Endometrial microvascular endothelial cells (primary cell): ENCODE data around the gene XG. TPM values are rescaled to one million over a fixed set of nuclear protein-coding genes. Genes with fewer than 3 reads are reported as not detected.
"Not testable (repeated sequence)": the region's sequence is repeated elsewhere in the genome, so short reads cannot be mapped to it uniquely, and the experiment has no call there.

ENCODE experiments used
- in situ Hi-C: cut with HindIII; loops from 2 replicates; pipeline ENCODE4 v1.10.0; 2017; ENCODE audit warnings: low sequenced_read_pairs, low pct_unique_long_range_greater_than_20kb; ENCODE audit errors: inconsistent ontology term
- total RNA-seq: library from RNA; depleted of rRNA; stranded (reverse); fragments of >200 nt; gene quantifications from one replicate; pipeline ENCODE4 v1.2.3, GENCODE V29; 2015; ENCODE audit errors: inconsistent ontology term

The XG gene
- total RNA-seq, 1 donor from 2014 or later = 0.19 TPM

GRCh38 chrX:2727264-2727663 is 24.6 kb upstream of the XG start:
- in situ Hi-C loops = not testable (repeated sequence)

DNA sequence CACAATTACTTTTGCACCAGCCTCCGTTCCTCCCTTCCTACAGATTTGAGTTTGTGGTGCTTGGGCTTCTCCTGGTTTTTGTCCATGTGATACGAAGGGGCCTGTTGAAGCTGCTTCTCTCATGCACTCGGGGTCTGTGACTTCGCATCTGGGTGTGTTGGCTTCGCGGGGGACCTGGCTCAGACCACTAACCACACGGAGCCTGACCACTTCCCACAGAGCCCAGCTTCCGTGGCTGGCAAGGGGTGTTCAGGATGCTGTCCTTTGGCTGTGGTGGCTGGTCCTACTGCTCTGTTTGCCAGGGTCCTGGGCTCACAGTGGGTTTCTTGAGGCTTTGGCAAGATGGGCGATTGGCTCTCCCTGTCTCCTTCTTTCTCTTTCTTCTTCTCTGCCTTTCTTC is 19.8 kb upstream of the XG start:
- in situ Hi-C loops = no loop called here

- in situ Hi-C loops = no loop called here
Measured at GRCh38 chrX:2732649-2733048, 19.2 kb upstream of the XG start.

GRCh38 chrX:2733286-2733685 is 18.6 kb upstream of the XG start:
- in situ Hi-C loops = no loop called here

- in situ Hi-C loops = no loop called here
Measured at GRCh38 chrX:2735270-2735669, 16.6 kb upstream of the XG start.

DNA sequence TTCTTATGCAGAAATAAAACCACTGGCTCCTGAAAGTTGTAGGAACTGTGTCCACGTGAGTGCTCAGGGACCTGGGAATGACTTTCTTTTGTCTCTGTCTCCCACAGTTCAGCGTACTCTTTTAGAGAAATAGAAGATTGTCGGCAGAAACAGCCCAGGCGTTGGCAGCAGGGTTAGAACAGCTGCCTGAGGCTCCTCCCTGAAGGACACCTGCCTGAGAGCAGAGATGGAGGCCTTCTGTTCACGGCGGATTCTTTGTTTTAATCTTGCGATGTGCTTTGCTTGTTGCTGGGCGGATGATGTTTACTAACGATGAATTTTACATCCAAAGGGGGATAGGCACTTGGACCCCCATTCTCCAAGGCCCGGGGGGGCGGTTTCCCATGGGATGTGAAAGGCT is 11.2 kb upstream of the XG start:
- in situ Hi-C loops = no loop called here

DNA sequence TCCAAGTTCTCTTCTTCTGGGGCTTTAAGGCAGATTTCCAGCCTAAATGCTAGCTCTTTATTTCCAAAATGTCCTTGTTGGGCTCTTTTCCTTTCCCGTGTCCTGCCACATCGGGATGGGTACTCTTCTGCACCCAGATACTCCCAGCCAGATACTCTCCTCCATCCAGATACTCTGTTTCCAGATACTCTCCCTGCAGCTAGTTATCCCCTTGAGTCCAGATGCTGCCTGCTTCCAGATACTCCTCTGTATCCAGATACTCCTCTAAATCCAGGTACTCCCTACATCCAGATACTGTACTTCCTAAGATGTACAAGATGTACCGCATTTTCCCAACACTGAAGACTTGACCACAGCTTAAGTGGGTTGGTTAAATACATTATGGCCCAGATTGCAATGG is 10.5 kb upstream of the XG start:
- in situ Hi-C loops = no loop called here

GRCh38 chrX:2746250-2746649 is 5.6 kb upstream of the XG start:
- in situ Hi-C loops = not testable (repeated sequence)

DNA sequence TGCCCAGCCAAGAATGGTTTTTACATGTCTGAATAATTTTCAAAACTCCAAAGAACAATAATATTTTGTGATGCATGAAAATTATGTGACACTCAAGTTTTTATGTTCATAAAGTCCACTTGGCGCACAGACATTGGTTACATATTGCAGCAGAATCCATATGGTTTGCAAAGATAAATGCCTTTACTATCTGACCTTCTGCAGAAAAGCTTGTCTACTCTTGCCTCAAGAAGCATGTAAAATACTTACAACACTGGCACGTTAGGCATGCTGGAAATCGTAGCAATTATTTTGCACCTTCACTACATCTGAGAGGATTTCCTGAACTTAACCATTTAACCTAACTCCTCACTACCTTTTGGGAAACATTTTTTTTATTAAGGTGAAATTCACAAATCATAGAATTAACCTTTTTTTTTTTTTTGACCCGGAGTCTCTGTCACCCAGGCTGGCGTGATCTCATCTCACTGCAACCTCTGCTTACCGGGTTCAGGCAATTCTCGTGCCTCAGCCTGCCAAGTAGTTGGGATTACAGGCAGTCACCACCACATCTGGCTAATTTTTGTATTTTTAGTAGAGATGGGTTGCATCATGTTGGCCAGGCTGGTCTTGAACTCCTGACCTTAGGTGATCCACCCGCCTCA is 3.5 kb upstream of the XG start:
- in situ Hi-C loops = no loop called here

DNA sequence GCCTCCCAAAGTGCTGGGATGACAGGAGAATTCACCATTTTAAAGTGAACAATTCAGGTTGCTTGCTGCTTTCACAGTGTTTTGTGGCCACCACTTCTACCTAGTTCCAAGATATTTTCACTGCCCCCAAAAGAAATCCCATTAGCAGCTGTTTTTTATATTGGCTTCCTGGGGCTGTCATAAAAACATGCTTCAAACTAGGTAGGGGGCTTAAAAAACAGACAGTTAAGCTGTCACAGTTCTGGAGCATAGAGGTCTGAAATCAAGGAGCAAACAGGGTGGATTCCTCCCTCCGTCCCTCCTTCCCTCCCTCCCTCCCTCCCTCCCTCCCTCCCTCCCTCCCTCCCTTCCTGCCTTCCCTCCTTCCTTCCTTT is 3.0 kb upstream of the XG start:
- in situ Hi-C loops = no loop called here

GRCh38 chrX:2751291-2751690 is 549 bp upstream of the XG start:
- in situ Hi-C loops = no loop called here

DNA sequence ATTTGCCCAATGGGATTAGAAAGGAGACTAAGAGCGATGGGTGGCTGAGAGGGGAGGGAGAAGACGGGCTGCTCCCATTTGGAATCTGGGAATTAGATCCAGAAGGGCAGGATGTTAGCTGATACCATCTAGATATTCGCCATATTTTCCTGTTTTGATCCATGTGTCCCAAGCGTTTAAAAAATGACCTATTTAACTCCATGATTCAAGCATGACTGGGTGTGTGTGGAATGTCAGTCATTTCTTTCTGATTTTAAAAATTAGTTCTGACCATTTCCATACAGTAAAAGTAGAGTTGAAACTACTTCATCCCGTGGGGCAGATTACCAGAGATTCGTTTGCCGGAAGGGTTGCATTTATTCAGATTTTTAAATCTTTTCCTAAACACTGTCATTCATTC is 601 bp downstream of the XG start:
- in situ Hi-C loops = not testable (repeated sequence)

DNA sequence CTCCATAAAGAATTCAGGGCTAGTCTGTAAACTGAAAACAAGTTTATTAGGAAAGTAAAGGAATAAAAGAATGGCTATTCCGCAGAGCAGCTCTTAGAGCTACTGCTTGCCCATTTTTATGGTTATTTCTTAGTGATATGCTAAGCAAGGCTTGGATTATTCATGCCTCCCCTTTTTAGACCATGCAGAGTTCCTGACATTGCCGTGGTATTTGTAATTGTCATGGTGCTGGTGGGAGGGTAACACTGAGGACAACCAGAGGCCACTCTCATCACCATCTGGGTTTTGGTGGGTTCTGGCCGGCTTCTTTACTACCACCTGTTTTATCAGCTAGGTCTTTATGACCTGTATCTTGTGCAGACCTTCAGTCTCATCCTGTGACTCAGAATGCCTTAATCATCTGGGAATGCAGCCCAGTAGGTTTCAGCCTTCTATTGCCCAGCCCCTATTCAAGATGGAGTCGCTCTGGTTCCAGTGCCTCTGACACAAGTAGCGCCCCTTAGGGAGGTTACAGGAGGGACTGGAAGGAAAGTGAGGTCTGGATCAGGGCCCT is 3.4 kb downstream of the XG start:
- in situ Hi-C loops = not testable (repeated sequence)

GRCh38 chrX:2756548-2756947 is 4.7 kb downstream of the XG start:
- in situ Hi-C loops = no loop called here

DNA sequence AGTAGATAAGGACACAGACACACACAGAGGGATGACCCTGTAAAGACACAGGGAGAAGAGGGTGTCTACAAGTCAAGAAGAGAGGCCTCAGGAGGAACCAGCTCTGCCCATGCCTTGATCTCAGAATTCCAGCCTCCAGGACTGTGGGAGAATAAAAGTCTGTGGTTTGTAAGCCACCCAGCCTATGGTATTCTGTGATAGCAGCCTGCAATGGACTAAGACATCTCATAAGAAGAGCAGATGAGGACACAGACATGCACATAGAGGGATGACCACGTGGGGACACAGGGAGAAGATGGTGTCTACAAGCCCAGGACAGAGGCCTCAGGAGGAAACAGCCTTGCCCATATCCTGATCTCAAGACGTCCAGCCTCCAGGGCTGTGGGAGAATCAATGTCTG is 9.4 kb downstream of the XG start:
- in situ Hi-C loops = no loop called here

GRCh38 chrX:2762671-2763070 is 10.8 kb downstream of the XG start:
- in situ Hi-C loops = not testable (repeated sequence)

GRCh38 chrX:2764766-2765548 is 13.1 kb downstream of the XG start:
- in situ Hi-C loops = not testable (repeated sequence)

- in situ Hi-C loops = no loop called here
Measured at GRCh38 chrX:2765549-2765830, 13.7 kb downstream of the XG start.

DNA sequence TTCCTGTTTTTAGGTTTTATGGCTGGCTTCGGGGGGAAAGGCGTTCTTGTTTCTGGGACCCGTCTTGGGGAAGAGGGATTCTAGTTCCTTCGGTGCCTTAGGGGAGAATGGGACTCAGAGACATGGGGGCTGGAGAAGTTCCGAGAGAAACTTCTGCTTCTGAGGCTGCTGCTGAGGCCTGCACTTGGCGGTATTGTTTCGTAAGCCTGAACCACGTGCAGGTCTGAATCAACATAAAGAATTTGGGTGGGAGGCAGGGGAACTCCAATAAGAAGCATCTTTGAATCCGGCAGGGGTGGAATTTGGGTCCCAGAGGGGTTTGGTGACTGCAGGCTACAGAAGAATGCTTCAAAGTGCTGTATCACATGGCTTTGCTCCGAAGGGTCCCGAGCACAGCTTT is 15.1 kb downstream of the XG start:
- in situ Hi-C loops = no loop called here

DNA sequence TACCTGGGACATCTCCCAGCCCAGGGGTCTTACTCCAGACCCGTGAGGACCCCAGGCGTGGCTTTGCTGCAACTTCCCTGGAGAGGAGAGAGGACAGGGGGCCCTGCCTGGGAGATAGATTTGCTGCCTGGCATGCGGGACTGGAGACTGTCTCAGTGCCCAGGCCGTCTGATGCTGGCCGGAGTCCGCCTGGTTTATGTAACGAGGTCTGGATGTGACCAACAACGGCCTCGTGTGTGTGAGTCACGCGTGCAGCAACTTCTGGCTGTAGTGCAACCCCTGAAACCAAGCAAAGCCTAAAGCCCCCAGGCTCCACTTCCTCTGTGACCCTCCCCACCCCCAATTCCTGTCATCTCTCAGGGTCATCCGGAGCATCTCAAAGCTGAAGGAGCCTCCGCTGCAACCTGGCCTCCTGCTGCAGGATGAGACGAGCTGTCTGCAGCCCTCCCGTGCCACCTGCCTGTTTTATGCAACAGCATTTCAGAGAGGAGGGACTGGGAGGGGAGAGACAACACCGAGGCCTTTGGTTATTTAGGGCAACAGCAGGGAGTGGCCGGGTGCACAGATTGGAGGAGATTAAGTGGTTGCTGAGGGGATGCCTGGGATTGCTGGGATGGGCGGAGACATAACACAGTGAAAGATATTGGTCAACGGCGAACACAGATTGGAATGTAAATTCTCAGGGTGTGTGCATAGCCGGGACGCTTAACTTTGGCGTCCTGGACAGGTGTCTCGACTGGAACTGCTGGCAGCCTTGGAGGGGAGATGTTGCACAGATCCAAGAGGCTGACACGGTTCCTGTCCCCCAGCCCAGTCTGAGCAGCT is 16.0 kb downstream of the XG start:
- in situ Hi-C loops = no loop called here
